Trophoblast cell (in vitro differentiated cells and primary cell): ENCODE measurements around the gene WDR37.

ENCODE experiments used
- DNase-seq, 2 donors: peaks; one replicate each; pipeline ENCODE4 v3.0.0-alpha.2; 2016
- H2AFZ ChIP-seq: 2 replicates; pipeline ENCODE4 v1.6.1; 2013; ENCODE audit warnings: low read length, moderate library complexity, mild to moderate bottlenecking; ENCODE audit not compliant: insufficient read depth, poor library complexity
- H2AK5ac ChIP-seq: 2 replicates; pipeline ENCODE4 v1.6.1; 2013; ENCODE audit warnings: mild to moderate bottlenecking, low read length
- H2BK120ac ChIP-seq: 2 replicates; pipeline ENCODE4 v1.6.1; 2013; ENCODE audit warnings: low read length, mild to moderate bottlenecking, moderate library complexity; ENCODE audit not compliant: insufficient read depth, poor library complexity
- H2BK12ac ChIP-seq: 2 replicates; pipeline ENCODE4 v1.6.1; 2013; ENCODE audit warnings: mild to moderate bottlenecking, low read length, moderate library complexity
- H2BK5ac ChIP-seq: 2 replicates; pipeline ENCODE4 v1.6.1; 2013; ENCODE audit warnings: low read length, low read depth, moderate library complexity, mild to moderate bottlenecking; ENCODE audit not compliant: poor library complexity
- H3K14ac ChIP-seq: 2 replicates; pipeline ENCODE4 v1.6.1; 2013; ENCODE audit warnings: mild to moderate bottlenecking, low read length
- H3K18ac ChIP-seq: 2 replicates; pipeline ENCODE4 v1.6.1; 2013; ENCODE audit warnings: mild to moderate bottlenecking, low read length
- H3K23ac ChIP-seq: 2 replicates; pipeline ENCODE4 v1.6.1; 2013; ENCODE audit warnings: low read length
- H3K27ac ChIP-seq: 2 replicates; pipeline ENCODE4 v1.5.1; 2013; ENCODE audit warnings: low read depth, mild to moderate bottlenecking, inconsistent platforms, low read length, moderate library complexity
- H3K27me3 ChIP-seq: 2 replicates; pipeline ENCODE4 v1.6.1; 2013; ENCODE audit warnings: inconsistent platforms, mild to moderate bottlenecking, low read length, moderate library complexity; ENCODE audit not compliant: insufficient read depth
- H3K36me3 ChIP-seq, 2 experiments: 1 replicate in 1 of 2; 2 replicates in 1 of 2; pipeline ENCODE4 v1.6.1; 2013; ENCODE audit warnings: low read length in 2 of 2, mild to moderate bottlenecking in 2 of 2, moderate library complexity in 1 of 2; ENCODE audit not compliant: insufficient read depth in 2 of 2, control insufficient read depth in 1 of 2
- H3K4ac ChIP-seq: 2 replicates; pipeline ENCODE4 v1.6.1; 2013; ENCODE audit warnings: low read depth, mild to moderate bottlenecking, low read length, moderate library complexity
- H3K4me1 ChIP-seq, 2 experiments: 1 replicate in 1 of 2; 2 replicates in 1 of 2; pipeline ENCODE4 v1.6.1; 2013; ENCODE audit warnings: low read length in 2 of 2, mild to moderate bottlenecking in 2 of 2, moderate library complexity in 1 of 2; ENCODE audit not compliant: insufficient read depth in 2 of 2, control insufficient read depth in 1 of 2
- H3K4me2 ChIP-seq: 2 replicates; pipeline ENCODE4 v1.6.1; 2013; ENCODE audit warnings: inconsistent platforms, mild to moderate bottlenecking, low read length, moderate library complexity
- H3K4me3 ChIP-seq: 2 replicates; pipeline ENCODE4 v1.5.1; 2013; ENCODE audit warnings: mild to moderate bottlenecking, low read depth, low read length, inconsistent platforms
- H3K79me1 ChIP-seq: one replicate; pipeline ENCODE4 v1.6.1; 2013; ENCODE audit warnings: low read length
- H3K79me2 ChIP-seq: 2 replicates; pipeline ENCODE4 v1.6.1; 2013; ENCODE audit warnings: low read length, mild to moderate bottlenecking; ENCODE audit not compliant: control insufficient read depth, insufficient read depth, poor library complexity
- H3K9ac ChIP-seq: 2 replicates; pipeline ENCODE4 v1.6.1; 2013; ENCODE audit warnings: mild to moderate bottlenecking, low read length
- H3K9me3 ChIP-seq: 2 replicates; pipeline ENCODE4 v1.6.1; 2013; ENCODE audit warnings: low read depth, mild to moderate bottlenecking, control low read depth, inconsistent platforms, low read length; ENCODE audit not compliant: insufficient read depth
- H4K12ac ChIP-seq: 2 replicates; pipeline ENCODE4 v1.6.1; 2013; ENCODE audit warnings: low read depth, mild to moderate bottlenecking, low read length, moderate library complexity
- H4K8ac ChIP-seq: 2 replicates; pipeline ENCODE4 v1.6.1; 2013; ENCODE audit warnings: low read depth, mild to moderate bottlenecking, low read length, moderate library complexity
- H4K91ac ChIP-seq: one replicate; pipeline ENCODE4 v1.6.1; 2013; ENCODE audit warnings: low read depth, mild to moderate bottlenecking, low read length, moderate library complexity
- WGBS: extraction: QIAGEN DNeasy Blood & Tissue Kit; methylation state at CpG from one replicate; pipeline ENCODE4 v1.1.7; 2013; ENCODE audit warnings: missing lambda C conversion rate; ENCODE audit not compliant: insufficient read length, insufficient coverage; ENCODE audit errors: extremely low coverage; 5-methylcytosine and 5-hydroxymethylcytosine counted together

Gene WDR37

DNA sequence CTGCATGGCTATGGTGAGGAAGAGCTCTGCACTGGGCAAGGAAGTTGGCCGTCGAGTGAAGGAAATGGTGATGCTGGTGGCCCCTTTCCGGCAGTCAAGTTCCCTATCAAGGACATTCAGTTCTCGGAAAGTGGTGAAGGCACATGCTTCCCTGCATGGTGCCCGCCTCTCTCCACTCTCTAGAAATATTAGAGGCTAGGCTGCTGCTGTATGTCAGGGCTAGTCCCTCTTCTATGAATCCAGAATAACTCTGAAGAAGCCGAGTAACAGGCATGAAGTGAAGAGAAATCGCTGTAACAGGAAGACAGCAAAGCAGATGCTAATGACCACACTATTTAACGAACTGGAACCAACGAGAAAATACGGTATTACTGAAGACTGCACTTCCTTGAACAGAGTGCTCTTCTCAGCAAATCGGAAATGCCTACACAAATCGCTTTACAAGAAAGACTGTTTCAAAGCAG is 12.6 kb upstream of the WDR37 start:
- Histone ChIP-seq H3K4me3 (no peak overlapping the region), H3K4ac (peak overlapping the region; percentile 15), H3K9me3 (no peaks in the 10 kb centered on the region), H3K18ac (no peak overlapping the region), H3K79me2 (peaks cover 17% of the 10 kb centered on the region), H3K23ac (no peak overlapping the region), H2BK12ac (no peak overlapping the region), H2AFZ (no peak overlapping the region), H3K27me3 (no peaks in the 10 kb centered on the region), H3K14ac (no peak overlapping the region), H2AK5ac (no peak overlapping the region), H3K4me1 (peaks cover 2 to 17% of the 10 kb centered on the region in 2 experiments), H2BK5ac (no peak overlapping the region), H3K9ac (no peak overlapping the region), H3K27ac (no peak overlapping the region), H4K8ac (no peak overlapping the region), H3K4me2 (no peak overlapping the region), H3K36me3 (peaks cover 20 to 32% of the 10 kb centered on the region in 2 experiments), H2BK120ac (no peak overlapping the region), H3K79me1 (peaks cover 5% of the 10 kb centered on the region), H4K12ac (no peak overlapping the region), H4K91ac (no peak overlapping the region)
- no CpG with 5 or more reads among the region's 12 CpGs for WGBS
- DNase-seq, result no peak

GRCh38 chr10:1044146-1044545 is 12.0 kb upstream of the WDR37 start:
- Histone ChIP-seq H3K4me1 (peaks cover 2 to 17% of the 10 kb centered on the region in 2 experiments), H3K4me2 (no peak overlapping the region), H3K9me3 (no peaks in the 10 kb centered on the region), H4K12ac (no peak overlapping the region), H3K27me3 (no peaks in the 10 kb centered on the region), H3K36me3 (peaks cover 18 to 30% of the 10 kb centered on the region in 2 experiments), H3K18ac (no peak overlapping the region), H2AFZ (no peak overlapping the region), H2BK120ac (no peak overlapping the region), H2BK12ac (no peak overlapping the region), H3K4ac (peak overlapping the region; percentile 48), H3K4me3 (peak overlapping the region; percentile 44), H2AK5ac (no peak overlapping the region), H2BK5ac (no peak overlapping the region), H3K27ac (no peak overlapping the region), H3K9ac (peak overlapping the region; percentile 18), H3K14ac (no peak overlapping the region), H3K79me2 (peaks cover 20% of the 10 kb centered on the region), H4K8ac (no peak overlapping the region), H3K79me1 (peaks cover 9% of the 10 kb centered on the region), H4K91ac (no peak overlapping the region), H3K23ac (no peak overlapping the region)
- no peak for DNase-seq
- WGBS, result no CpG with 5 or more reads among the region's 4 CpGs

DNA sequence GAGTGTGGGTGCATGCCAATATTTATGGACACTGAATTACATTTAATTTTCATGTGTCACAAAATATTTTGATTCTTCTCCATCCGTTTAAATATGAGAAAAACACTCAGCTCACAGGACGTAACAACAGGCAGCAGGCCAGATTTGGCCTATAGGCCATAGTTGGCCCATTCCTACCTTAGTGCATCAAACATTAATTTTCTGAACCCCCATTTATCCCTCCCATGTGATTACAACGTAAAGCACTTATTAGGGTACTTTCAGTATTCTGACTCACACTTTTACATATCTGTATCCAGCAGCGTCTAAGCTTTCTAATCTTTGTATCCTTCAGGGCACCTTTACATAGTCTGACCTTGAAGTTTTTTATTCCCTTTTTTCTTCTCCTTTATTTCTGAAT is 11.2 kb upstream of the WDR37 start:
- WGBS, result no CpG with 5 or more reads among the region's 4 CpGs
- H4K91ac ChIP-seq, result no peak overlapping the region
- H2AK5ac ChIP-seq, result no peak overlapping the region
- no peak overlapping the region for H2AFZ ChIP-seq
- H3K18ac ChIP-seq, result no peak overlapping the region
- H2BK12ac ChIP-seq, result no peak overlapping the region
- H3K23ac ChIP-seq, result no peak overlapping the region
- no peak for DNase-seq
- H3K9ac ChIP-seq, result no peak overlapping the region
- no peak overlapping the region for H4K8ac ChIP-seq
- peaks cover 2 to 17% of the 10 kb centered on the region in 2 experiments for H3K4me1 ChIP-seq
- no peak overlapping the region for H3K4me3 ChIP-seq
- H3K4me2 ChIP-seq, result peak overlapping the region; percentile 43
- no peaks in the 10 kb centered on the region for H3K27me3 ChIP-seq
- peaks cover 25% of the 10 kb centered on the region for H3K79me2 ChIP-seq
- H4K12ac ChIP-seq, result no peak overlapping the region
- H3K27ac ChIP-seq, result no peak overlapping the region
- peaks cover 17 to 30% of the 10 kb centered on the region in 2 experiments for H3K36me3 ChIP-seq
- H2BK5ac ChIP-seq, result no peak overlapping the region
- H3K4ac ChIP-seq, result peak overlapping the region; percentile 72
- H2BK120ac ChIP-seq, result no peak overlapping the region
- H3K79me1 ChIP-seq, result peaks cover 17% of the 10 kb centered on the region
- H3K14ac ChIP-seq, result no peak overlapping the region
- H3K9me3 ChIP-seq, result no peaks in the 10 kb centered on the region

DNA sequence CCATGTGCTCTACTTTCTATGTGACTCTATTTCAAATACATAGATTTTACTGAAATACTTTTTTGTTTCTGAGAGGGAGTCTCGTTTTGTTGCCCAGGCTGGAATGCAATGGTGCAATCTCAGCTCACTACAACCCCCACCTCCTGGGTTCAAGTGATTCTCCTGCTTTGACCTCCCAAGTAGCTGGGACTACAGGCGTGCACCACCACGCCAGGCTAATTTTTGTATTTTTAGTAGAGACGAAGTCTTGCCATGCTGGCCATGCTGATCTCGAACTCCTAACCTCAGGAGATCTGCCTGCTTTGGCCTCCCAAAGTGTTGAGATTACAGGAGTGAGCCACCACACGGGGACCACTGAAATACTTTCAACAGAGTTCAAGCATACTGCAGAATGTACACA is 10.8 kb upstream of the WDR37 start:
- Histone ChIP-seq H3K9ac (no peak overlapping the region), H2BK12ac (no peak overlapping the region), H3K9me3 (no peaks in the 10 kb centered on the region), H3K27ac (no peak overlapping the region), H4K12ac (no peak overlapping the region), H3K4me2 (peak overlapping the region; percentile 30), H3K23ac (no peak overlapping the region), H3K36me3 (peaks cover 15 to 26% of the 10 kb centered on the region in 2 experiments), H4K8ac (no peak overlapping the region), H3K14ac (no peak overlapping the region), H3K4me3 (no peak overlapping the region), H3K4me1 (peaks cover 2 to 17% of the 10 kb centered on the region in 2 experiments), H3K79me2 (peaks cover 25% of the 10 kb centered on the region), H2AK5ac (no peak overlapping the region), H2BK120ac (no peak overlapping the region), H3K4ac (peak overlapping the region; percentile 47), H4K91ac (no peak overlapping the region), H2BK5ac (no peak overlapping the region), H2AFZ (no peak overlapping the region), H3K18ac (no peak overlapping the region), H3K27me3 (no peaks in the 10 kb centered on the region), H3K79me1 (peaks cover 17% of the 10 kb centered on the region)
- no peak for DNase-seq
- WGBS, result no CpG with 5 or more reads among the region's 6 CpGs
